ENCODE data around the gene ASTL. TPM values are rescaled to one million over a fixed set of nuclear protein-coding genes. Genes with fewer than 3 reads are reported as not detected.
A peak's percentile ranks its signal among the peaks of the same experiment; 100 is the strongest.
"Not testable (repeated sequence)": the region's sequence is repeated elsewhere in the genome, so short reads cannot be mapped to it uniquely, and the experiment has no call there.

The ASTL gene
- total RNA-seq, 1 experiment from 2014 or later, result not detected

GRCh38 chr2:96144481-96145035, 6.3 kb upstream of the ASTL start:
- Histone ChIP-seq H3K4me3 (no peak overlapping the region), H3K9me3 (replicated peaks) (no peaks in the 10 kb centered on the region), H3K4me1 (peaks cover 37% of the 10 kb centered on the region), H3K36me3 (no peaks in the 10 kb centered on the region), H3K27me3 (no peaks in the 10 kb centered on the region), H3K27ac (no peak overlapping the region)
- no peak for DNase-seq

- no peak overlapping the region for H3K27ac ChIP-seq
- DNase-seq, result no peak
- no peaks in the 10 kb centered on the region for H3K9me3 ChIP-seq (replicated peaks)
- no peaks in the 10 kb centered on the region for H3K27me3 ChIP-seq
- no peaks in the 10 kb centered on the region for H3K36me3 ChIP-seq
- peaks cover 31% of the 10 kb centered on the region for H3K4me1 ChIP-seq
- no peak overlapping the region for H3K4me3 ChIP-seq
Measured at GRCh38 chr2:96143848-96144480, 5.7 kb upstream of the ASTL start.

GRCh38 chr2:96143231-96143847, 5.0 kb upstream of the ASTL start:
- peaks cover 26% of the 10 kb centered on the region for H3K4me1 ChIP-seq
- H3K36me3 ChIP-seq, result no peaks in the 10 kb centered on the region
- no peaks in the 10 kb centered on the region for H3K9me3 ChIP-seq (replicated peaks)
- H3K27me3 ChIP-seq, result no peaks in the 10 kb centered on the region
- H3K27ac ChIP-seq, result no peak overlapping the region
- no peak overlapping the region for H3K4me3 ChIP-seq
- DNase-seq, result no peak

- no peak for DNase-seq
- Histone ChIP-seq H3K36me3 (no peaks in the 10 kb centered on the region), H3K27me3 (no peaks in the 10 kb centered on the region), H3K4me1 (peaks cover 18% of the 10 kb centered on the region), H3K9me3 (replicated peaks) (no peaks in the 10 kb centered on the region), H3K4me3 (no peak overlapping the region), H3K27ac (no peak overlapping the region)
Measured at GRCh38 chr2:96142217-96143113, 4.2 kb upstream of the ASTL start.

GRCh38 chr2:96141624-96141967, 3.3 kb upstream of the ASTL start:
- H3K4me3 ChIP-seq; H3K27me3 ChIP-seq; H3K36me3 ChIP-seq; H3K9me3 ChIP-seq (replicated peaks); DNase-seq; H3K27ac ChIP-seq: not testable (repeated sequence)
- peaks cover 11% of the 10 kb centered on the region; the same call in 1 of the 2 replicates for H3K4me1 ChIP-seq

GRCh38 chr2:96140941-96141623, 2.8 kb upstream of the ASTL start:
- H3K9me3 ChIP-seq (replicated peaks), result no peaks in the 10 kb centered on the region
- H3K4me3 ChIP-seq, result no peak overlapping the region
- no peak overlapping the region for H3K27ac ChIP-seq
- peaks cover 11% of the 10 kb centered on the region; the same call in 1 of the 2 replicates for H3K4me1 ChIP-seq
- H3K27me3 ChIP-seq, result no peaks in the 10 kb centered on the region
- H3K36me3 ChIP-seq, result no peaks in the 10 kb centered on the region
- DNase-seq, result no peak

- H3K36me3 ChIP-seq, result no peaks in the 10 kb centered on the region
- H3K4me1 ChIP-seq, result peaks cover 7% of the 10 kb centered on the region; the same call in 1 of the 2 replicates
- H3K27ac ChIP-seq, result no peak overlapping the region
- DNase-seq, result no peak
- H3K27me3 ChIP-seq, result no peaks in the 10 kb centered on the region; the same call in 1 of the 2 replicates
- no peaks in the 10 kb centered on the region for H3K9me3 ChIP-seq (replicated peaks)
- H3K4me3 ChIP-seq, result no peak overlapping the region
Measured at GRCh38 chr2:96139181-96139758, 968 bp upstream of the ASTL start.

- no peak overlapping the region for H3K4me3 ChIP-seq
- H3K4me1 ChIP-seq, result peaks cover 7% of the 10 kb centered on the region; the same call in 1 of the 2 replicates
- no peaks in the 10 kb centered on the region for H3K9me3 ChIP-seq (replicated peaks)
- no peak for DNase-seq
- no peak overlapping the region for H3K27ac ChIP-seq
- no peaks in the 10 kb centered on the region for H3K36me3 ChIP-seq
- H3K27me3 ChIP-seq, result no peaks in the 10 kb centered on the region; the same call in 1 of the 2 replicates
Measured at GRCh38 chr2:96137321-96138178, 752 bp downstream of the ASTL start.

GRCh38 chr2:96136129-96136720, 2.1 kb downstream of the ASTL start:
- Histone ChIP-seq H3K36me3 (no peaks in the 10 kb centered on the region), H3K4me3 (no peak overlapping the region), H3K4me1 (peaks cover 7% of the 10 kb centered on the region; the same call in 1 of the 2 replicates), H3K9me3 (replicated peaks) (no peaks in the 10 kb centered on the region), H3K27ac (no peak overlapping the region), H3K27me3 (no peaks in the 10 kb centered on the region; the same call in 1 of the 2 replicates)
- peak; percentile 67 to 73 for DNase-seq

- no peaks in the 10 kb centered on the region for H3K36me3 ChIP-seq
- no peaks in the 10 kb centered on the region; the same call in 1 of the 2 replicates for H3K27me3 ChIP-seq
- no peak overlapping the region for H3K4me3 ChIP-seq
- H3K27ac ChIP-seq, result no peak overlapping the region
- no peaks in the 10 kb centered on the region for H3K9me3 ChIP-seq (replicated peaks)
- no peak for DNase-seq
- H3K4me1 ChIP-seq, result peaks cover 7% of the 10 kb centered on the region; the same call in 1 of the 2 replicates
Measured at GRCh38 chr2:96135621-96136020, 2.7 kb downstream of the ASTL start.

GRCh38 chr2:96135171-96135570, 3.1 kb downstream of the ASTL start:
- H3K9me3 ChIP-seq (replicated peaks), result no peaks in the 10 kb centered on the region
- H3K36me3 ChIP-seq, result no peaks in the 10 kb centered on the region
- no peak overlapping the region for H3K27ac ChIP-seq
- peaks cover 7% of the 10 kb centered on the region; the same call in 1 of the 2 replicates for H3K4me1 ChIP-seq
- H3K4me3 ChIP-seq, result no peak overlapping the region
- no peak for DNase-seq
- H3K27me3 ChIP-seq, result no peaks in the 10 kb centered on the region; the same call in 1 of the 2 replicates

- Histone ChIP-seq H3K4me3 (no peak overlapping the region), H3K9me3 (replicated peaks) (no peaks in the 10 kb centered on the region), H3K27me3 (no peaks in the 10 kb centered on the region; the same call in 1 of the 2 replicates), H3K36me3 (no peaks in the 10 kb centered on the region), H3K4me1 (peaks cover 7% of the 10 kb centered on the region; the same call in 1 of the 2 replicates), H3K27ac (no peak overlapping the region)
- DNase-seq, result no peak
Measured at GRCh38 chr2:96134421-96134820, 3.9 kb downstream of the ASTL start.
